ENCODE data around the gene PRPF6.
A peak's percentile ranks its signal among the peaks of the same experiment; 100 is the strongest.

PRPF6 gene

GRCh38 chr20:64065974-64066343, 85.0 kb downstream of the PRPF6 start:
- H3K4me3 ChIP-seq (ENCODE audit: low read length): no peak overlapping the region
- DNase-seq (ENCODE audit: low read depth, low spot score): peak; percentile 81

- no peak for DNase-seq (ENCODE audit: low read depth, low spot score)
- H3K4me3 ChIP-seq (ENCODE audit: low read length): no peak overlapping the region
Measured at GRCh38 chr20:64067005-64067632, 86.2 kb downstream of the PRPF6 start.

GRCh38 chr20:64067733-64068307, 86.9 kb downstream of the PRPF6 start:
- no peak overlapping the region for H3K4me3 ChIP-seq (ENCODE audit: low read length)
- no peak for DNase-seq (ENCODE audit: low read depth, low spot score)

- no peak for DNase-seq (ENCODE audit: low read depth, low spot score)
Measured at GRCh38 chr20:64068386-64069208, 87.7 kb downstream of the PRPF6 start.

GRCh38 chr20:64069209-64069613, 88.3 kb downstream of the PRPF6 start:
- DNase-seq (ENCODE audit: low read depth, low spot score): no peak
- H3K4me3 ChIP-seq (ENCODE audit: low read length): no peak overlapping the region

More at GRCh38 chr20:64068386-64069208, 87.7 kb downstream of the PRPF6 start:
- no peak overlapping the region for H3K4me3 ChIP-seq (ENCODE audit: low read length)

- DNase-seq (ENCODE audit: low read depth, low spot score): no peak
- H3K4me3 ChIP-seq (ENCODE audit: low read length): no peak overlapping the region
Measured at GRCh38 chr20:64069614-64070243, 88.8 kb downstream of the PRPF6 start.

GRCh38 chr20:64070244-64070993, 89.5 kb downstream of the PRPF6 start:
- no peak for DNase-seq (ENCODE audit: low read depth, low spot score)
- no peak overlapping the region for H3K4me3 ChIP-seq (ENCODE audit: low read length)

GRCh38 chr20:64071341-64072332, 90.7 kb downstream of the PRPF6 start:
- DNase-seq (ENCODE audit: low read depth, low spot score): no peak
- no peak overlapping the region for H3K4me3 ChIP-seq (ENCODE audit: low read length)

- DNase-seq (ENCODE audit: low read depth, low spot score): no peak
- H3K4me3 ChIP-seq (ENCODE audit: low read length): no peak overlapping the region
Measured at GRCh38 chr20:64072498-64073063, 91.6 kb downstream of the PRPF6 start.

GRCh38 chr20:64073476-64074183, 92.7 kb downstream of the PRPF6 start:
- DNase-seq (ENCODE audit: low read depth, low spot score): no peak
- H3K4me3 ChIP-seq (ENCODE audit: low read length): no peak overlapping the region

GRCh38 chr20:64074184-64074789, 93.4 kb downstream of the PRPF6 start:
- H3K4me3 ChIP-seq (ENCODE audit: low read length): no peak overlapping the region
- DNase-seq (ENCODE audit: low read depth, low spot score): no peak

GRCh38 chr20:64074963-64075362, 94.0 kb downstream of the PRPF6 start:
- no peak overlapping the region for H3K4me3 ChIP-seq (ENCODE audit: low read length)

GRCh38 chr20:64075556-64075955, 94.6 kb downstream of the PRPF6 start:
- no peak for DNase-seq (ENCODE audit: low read depth, low spot score)
- H3K4me3 ChIP-seq (ENCODE audit: low read length): no peak overlapping the region

More at GRCh38 chr20:64074963-64075362, 94.0 kb downstream of the PRPF6 start:
- no peak for DNase-seq (ENCODE audit: low read depth, low spot score)

GRCh38 chr20:64076061-64076997, 95.4 kb downstream of the PRPF6 start:
- DNase-seq (ENCODE audit: low read depth, low spot score): no peak
- no peak overlapping the region for H3K4me3 ChIP-seq (ENCODE audit: low read length)

- H3K4me3 ChIP-seq (ENCODE audit: low read length): no peak overlapping the region
- DNase-seq (ENCODE audit: low read depth, low spot score): no peak
Measured at GRCh38 chr20:64077094-64077493, 96.2 kb downstream of the PRPF6 start.

- H3K4me3 ChIP-seq (ENCODE audit: low read length): peak overlapping the region; percentile 77
- DNase-seq (ENCODE audit: low read depth, low spot score): no peak
Measured at GRCh38 chr20:64077541-64077875, 96.6 kb downstream of the PRPF6 start.
